WI38 (cell line): ENCODE data around the gene ETNPPL.

Experiments used
- H3K4me3 ChIP-seq: 2 replicates; pipeline ENCODE4 v1.5.1; 2011; ENCODE audit warnings: low read depth, mild to moderate bottlenecking, control low read depth, low read length
- TF ChIP-seq, protein P1 (sequence below): IDR thresholded peaks from 2 replicates; pipeline ENCODE4 v1.5.1; 2012; ENCODE audit warnings: low read depth, mild to moderate bottlenecking, control low read depth, low read length

The ETNPPL gene

DNA sequence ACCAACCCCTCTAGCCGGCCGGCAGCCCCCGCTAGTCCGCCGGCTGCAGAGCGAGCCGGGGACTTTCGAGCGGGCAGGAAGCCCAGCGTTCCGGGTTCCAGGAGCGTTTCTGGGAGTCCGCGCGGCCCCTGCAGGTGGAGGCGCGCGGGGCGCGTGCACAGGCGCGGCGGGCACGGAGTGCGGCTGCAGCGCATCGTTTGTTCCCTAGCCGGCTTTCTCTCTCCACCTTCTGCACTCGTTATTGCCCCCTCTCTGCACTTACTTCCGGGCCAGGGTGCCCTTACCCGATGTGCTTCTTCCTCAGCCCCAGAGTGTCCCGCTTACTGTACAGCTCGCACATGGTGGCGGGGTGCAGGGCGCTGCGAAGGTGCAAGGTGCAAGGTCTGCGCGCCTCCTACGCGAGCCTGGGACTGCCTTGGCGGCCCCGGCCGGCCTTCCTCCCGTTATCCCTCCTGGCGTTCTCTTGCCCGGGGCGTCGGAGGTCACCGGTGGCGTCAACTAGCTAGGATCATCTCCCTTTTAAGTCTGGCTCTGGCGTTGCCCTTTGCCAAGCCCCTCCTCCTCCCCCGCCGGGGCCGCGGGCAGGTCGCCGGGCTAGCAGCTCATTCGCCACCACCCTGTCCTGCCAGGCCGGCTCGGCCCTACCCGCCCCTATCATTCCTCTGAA, at the start of gene ETNPPL:
ETNPPL (minus strand) TSS at position 495 of the 667 bp plus-strand sequence; CDS start at position 340, 155 bp downstream.
- H3K4me3 ChIP-seq: peak within 1 kb of the TSS; percentile 57
- TF ChIP-seq, protein P1, sequence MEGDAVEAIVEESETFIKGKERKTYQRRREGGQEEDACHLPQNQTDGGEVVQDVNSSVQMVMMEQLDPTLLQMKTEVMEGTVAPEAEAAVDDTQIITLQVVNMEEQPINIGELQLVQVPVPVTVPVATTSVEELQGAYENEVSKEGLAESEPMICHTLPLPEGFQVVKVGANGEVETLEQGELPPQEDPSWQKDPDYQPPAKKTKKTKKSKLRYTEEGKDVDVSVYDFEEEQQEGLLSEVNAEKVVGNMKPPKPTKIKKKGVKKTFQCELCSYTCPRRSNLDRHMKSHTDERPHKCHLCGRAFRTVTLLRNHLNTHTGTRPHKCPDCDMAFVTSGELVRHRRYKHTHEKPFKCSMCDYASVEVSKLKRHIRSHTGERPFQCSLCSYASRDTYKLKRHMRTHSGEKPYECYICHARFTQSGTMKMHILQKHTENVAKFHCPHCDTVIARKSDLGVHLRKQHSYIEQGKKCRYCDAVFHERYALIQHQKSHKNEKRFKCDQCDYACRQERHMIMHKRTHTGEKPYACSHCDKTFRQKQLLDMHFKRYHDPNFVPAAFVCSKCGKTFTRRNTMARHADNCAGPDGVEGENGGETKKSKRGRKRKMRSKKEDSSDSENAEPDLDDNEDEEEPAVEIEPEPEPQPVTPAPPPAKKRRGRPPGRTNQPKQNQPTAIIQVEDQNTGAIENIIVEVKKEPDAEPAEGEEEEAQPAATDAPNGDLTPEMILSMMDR: no peak

DNA sequence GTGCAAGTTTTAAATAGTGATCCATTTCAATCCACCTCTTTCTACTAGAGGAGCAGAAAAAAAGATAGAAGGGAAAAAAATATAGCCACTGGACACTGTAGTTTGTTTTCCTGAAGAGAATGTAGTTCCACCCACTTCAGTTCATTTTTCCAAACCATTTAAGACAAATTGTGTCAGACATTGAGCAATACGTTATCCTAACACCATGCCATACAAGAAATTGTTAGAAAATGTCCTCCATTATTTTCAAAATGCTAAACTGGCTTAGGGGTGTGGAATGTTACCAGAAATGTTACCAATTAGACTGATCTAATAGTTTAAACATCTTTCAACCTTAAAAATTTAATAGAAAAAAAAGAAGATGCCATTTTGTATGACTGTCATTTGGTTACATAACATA, 48.6 kb upstream of the ETNPPL start:
- H3K4me3 ChIP-seq: no peak overlapping the region
- TF ChIP-seq, protein P1: no peak

DNA sequence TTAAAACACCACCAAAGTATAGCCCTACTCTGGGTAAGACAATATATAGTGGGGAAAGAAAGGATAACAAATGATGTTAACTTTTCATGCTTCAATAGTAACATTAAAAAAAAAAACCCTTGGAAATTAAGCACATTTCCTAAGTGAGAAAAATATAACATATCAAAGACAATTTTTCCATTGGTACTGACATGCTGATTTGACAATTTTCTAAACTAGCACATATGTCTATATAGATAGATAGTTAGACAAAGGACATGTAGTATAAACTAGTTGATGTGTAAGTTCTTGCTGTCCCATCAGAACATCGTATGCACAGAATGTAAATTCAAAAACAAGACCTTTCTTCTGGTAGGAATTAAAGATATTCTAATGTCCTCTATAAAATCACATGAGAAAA, 47.2 kb upstream of the ETNPPL start:
- H3K4me3 ChIP-seq: no peak overlapping the region
- TF ChIP-seq, protein P1: no peak

DNA sequence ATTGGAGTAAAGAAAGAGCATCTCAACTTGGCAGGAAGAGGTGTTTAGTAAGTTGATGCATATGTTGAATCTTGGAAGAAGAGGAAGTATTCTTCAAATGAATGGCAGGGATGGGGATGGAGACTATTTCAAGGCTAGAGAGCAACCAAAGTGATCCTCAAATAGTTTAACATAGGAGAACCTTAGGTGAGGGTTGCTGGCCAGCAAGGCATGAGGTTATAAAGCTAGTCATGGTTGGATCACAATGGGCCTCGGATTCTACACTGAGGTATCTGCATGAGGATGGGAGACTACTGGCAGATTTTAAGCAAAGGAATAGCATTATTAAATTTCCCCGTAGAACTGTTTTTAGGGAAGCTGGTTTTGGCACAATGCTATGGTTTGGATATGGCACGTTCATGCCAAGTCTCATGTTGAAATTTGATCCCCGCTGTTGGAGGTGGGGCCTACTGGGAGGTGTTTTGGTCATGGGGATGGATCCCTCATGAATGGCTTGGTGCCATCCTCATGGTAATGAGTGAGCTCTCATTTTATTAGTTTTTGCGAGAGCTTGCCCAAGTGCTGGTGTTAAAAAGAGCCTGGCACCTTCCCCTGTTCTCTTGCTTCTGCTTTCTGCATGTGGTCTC, 41.9 kb upstream of the ETNPPL start:
- H3K4me3 ChIP-seq: no peak overlapping the region
- TF ChIP-seq, protein P1: no peak

DNA sequence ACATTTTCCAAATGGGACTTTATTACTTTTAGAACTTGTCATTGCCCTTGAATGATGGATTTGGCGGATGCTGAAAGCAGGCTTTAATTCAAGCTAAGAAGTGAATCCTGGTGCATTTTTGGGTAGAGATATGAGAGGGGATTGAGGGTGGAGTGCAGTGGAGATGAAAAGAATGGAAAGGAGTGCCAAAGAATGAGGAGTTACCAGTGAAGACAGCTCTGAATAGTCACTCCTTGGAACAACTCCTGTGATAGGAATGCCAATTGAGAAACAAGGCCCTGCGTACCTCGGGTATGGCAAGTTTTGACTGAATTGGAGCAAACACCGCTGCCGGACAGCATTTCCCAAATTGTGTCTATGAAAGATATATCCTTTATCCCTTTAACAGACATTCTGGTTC, 36.5 kb upstream of the ETNPPL start:
- no peak overlapping the region for H3K4me3 ChIP-seq
- TF ChIP-seq, protein P1: no peak

DNA sequence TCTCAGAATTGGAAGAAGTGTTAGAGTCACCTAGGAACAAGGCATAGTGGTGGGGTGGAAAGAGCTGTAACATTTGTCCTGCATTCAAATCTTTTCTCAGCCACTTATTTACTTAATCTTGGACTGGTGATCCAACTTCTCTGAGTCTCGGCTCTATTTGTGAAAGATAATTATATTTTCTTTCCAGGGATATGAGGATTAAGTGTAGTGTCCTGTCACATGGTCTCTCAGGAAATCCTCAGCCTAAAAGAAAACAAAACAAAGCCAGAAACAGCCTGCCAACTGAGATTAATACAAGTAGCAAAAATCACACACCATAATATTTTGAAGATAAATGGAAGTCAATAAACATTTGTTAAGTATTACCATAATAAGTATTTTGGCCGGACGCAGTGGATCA, 33.3 kb upstream of the ETNPPL start:
- TF ChIP-seq, protein P1: no peak
- H3K4me3 ChIP-seq: no peak overlapping the region

DNA sequence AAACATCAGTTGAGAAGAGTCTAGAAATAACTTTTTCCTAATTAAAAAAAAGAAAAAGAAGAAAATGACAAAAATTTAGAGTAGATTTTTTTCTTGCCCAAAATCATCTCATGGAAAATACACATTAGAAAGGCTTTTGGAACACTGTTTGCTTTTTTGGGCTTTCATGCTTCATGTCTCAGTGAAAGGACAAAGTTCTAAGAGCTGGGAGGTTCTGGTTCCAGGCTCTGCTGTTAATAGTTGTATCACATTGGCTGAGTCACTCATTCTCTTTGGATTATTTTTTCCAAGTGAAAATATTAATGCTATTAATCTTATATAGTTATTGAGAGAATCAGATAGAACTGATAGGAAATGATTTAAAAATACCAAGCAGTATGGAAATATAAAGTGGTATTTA, 32.9 kb upstream of the ETNPPL start:
- H3K4me3 ChIP-seq: no peak overlapping the region
- TF ChIP-seq, protein P1: no peak
